Neuron (in vitro differentiated cells): Measurements from ENCODE around the gene C20orf141.

ENCODE experiments used
- H2AFZ ChIP-seq: one replicate; pipeline ENCODE4 v1.6.1; 2013; ENCODE audit warnings: low read depth, mild to moderate bottlenecking, inconsistent platforms, low read length, moderate library complexity
- H3K27me3 ChIP-seq: one replicate; pipeline ENCODE4 v1.6.1; 2013; ENCODE audit warnings: low read length; ENCODE audit not compliant: insufficient read depth
- H3K36me3 ChIP-seq: one replicate; pipeline ENCODE4 v1.6.1; 2013; ENCODE audit warnings: low read length; ENCODE audit not compliant: insufficient read depth
- H3K4me1 ChIP-seq: one replicate; pipeline ENCODE4 v1.6.1; 2013; ENCODE audit warnings: low read length; ENCODE audit not compliant: insufficient read depth
- H3K4me3 ChIP-seq: 2 replicates; pipeline ENCODE4 v1.5.1; 2013; ENCODE audit warnings: mild to moderate bottlenecking, low read length, moderate library complexity
- H3K9me3 ChIP-seq: one replicate; pipeline ENCODE4 v1.6.1; 2013; ENCODE audit warnings: low read length

The C20orf141 gene

GRCh38 chr20:2859330-2860121 lies 44.7 kb downstream of the C20orf141 start:
- H3K27me3 ChIP-seq, result no peaks in the 10 kb centered on the region
- no peak overlapping the region for H2AFZ ChIP-seq
- H3K36me3 ChIP-seq, result peaks cover 24% of the 10 kb centered on the region
- no peaks in the 10 kb centered on the region for H3K9me3 ChIP-seq
- no peaks in the 10 kb centered on the region for H3K4me1 ChIP-seq
- no peak overlapping the region for H3K4me3 ChIP-seq

DNA sequence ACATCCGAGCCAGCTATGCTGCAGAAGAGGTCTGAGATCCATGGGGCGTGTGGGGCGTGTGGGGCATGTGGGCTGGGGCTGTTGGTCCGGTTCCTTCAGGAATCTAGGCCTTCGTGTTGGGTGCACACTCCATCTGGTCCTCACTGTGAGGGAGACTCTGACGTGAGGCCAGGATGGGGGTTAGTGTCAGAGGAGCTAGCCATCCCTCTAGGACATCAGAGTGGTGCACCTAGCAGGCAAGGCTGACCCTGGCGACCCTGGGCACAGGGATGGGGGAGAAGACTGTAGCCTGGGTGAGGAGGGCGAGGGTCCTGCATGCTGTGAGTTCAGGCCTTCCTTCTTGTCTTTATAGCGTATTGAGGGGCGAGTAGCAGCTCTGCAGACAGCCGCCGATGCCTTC lies 49.8 kb downstream of the C20orf141 start:
- Histone ChIP-seq H2AFZ (no peak overlapping the region), H3K4me3 (no peak overlapping the region), H3K4me1 (no peaks in the 10 kb centered on the region), H3K27me3 (no peaks in the 10 kb centered on the region), H3K9me3 (no peaks in the 10 kb centered on the region), H3K36me3 (peaks cover 36% of the 10 kb centered on the region)

DNA sequence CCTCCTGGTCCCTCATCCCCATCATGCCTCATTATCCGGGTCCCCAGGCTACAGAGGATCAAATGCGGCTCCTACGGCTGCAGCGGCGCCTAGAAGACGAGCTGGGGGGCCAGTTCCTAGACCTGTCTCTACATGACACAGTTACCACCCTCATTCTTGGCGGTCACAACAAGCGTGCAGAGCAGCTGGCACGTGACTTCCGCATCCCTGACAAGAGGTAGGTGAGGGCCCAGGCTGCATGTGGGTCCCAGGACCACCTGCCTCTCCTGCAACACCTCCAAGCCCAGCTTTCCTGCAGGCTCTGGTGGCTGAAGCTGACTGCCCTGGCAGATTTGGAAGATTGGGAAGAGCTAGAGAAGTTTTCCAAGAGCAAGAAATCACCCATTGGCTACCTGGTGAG lies 50.3 kb downstream of the C20orf141 start:
- no peaks in the 10 kb centered on the region for H3K4me1 ChIP-seq
- no peaks in the 10 kb centered on the region for H3K9me3 ChIP-seq
- no peak overlapping the region for H3K4me3 ChIP-seq
- H3K27me3 ChIP-seq, result no peaks in the 10 kb centered on the region
- H3K36me3 ChIP-seq, result peaks cover 36% of the 10 kb centered on the region
- H2AFZ ChIP-seq, result no peak overlapping the region
